CD4-positive, alpha-beta T cell treated with Interleukin-15 for 4 hours (primary cell): ENCODE measurements around the gene PPP1R26.
"Not testable (repeated sequence)": the region's sequence is repeated elsewhere in the genome, so short reads cannot be mapped to it uniquely, and the experiment has no call there.

ENCODE experiments used
- DNase-seq: peaks from one replicate; pipeline ENCODE4 v3.0.0-alpha.2; 2020; ENCODE audit warnings: low spot score

Gene PPP1R26

DNA sequence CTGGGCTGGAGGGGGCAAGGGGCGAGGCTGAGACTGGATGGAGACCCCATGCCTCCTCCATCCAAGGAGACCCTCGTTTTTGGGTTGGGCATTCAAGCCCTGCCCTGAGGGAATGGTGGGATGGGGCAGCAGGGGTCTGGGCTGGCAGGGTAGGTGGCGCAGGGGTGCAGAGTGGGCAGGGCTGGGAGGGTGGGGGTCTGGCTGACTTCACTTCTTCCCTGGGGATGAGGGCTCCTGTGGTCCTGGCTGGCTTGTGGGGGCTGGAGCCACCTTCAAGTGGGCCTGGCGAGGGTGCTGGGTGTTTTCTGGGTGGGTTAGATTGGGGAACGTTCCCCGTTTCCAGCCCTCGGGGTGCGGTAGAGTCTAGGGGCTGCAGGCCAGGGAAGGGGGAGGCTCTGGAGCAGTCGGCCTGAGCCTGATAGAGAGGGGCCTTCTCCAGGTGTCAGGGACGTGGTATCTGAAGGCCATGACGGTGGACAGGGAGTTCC, 42.1 kb downstream of the PPP1R26 start:
- no peak for DNase-seq

DNA sequence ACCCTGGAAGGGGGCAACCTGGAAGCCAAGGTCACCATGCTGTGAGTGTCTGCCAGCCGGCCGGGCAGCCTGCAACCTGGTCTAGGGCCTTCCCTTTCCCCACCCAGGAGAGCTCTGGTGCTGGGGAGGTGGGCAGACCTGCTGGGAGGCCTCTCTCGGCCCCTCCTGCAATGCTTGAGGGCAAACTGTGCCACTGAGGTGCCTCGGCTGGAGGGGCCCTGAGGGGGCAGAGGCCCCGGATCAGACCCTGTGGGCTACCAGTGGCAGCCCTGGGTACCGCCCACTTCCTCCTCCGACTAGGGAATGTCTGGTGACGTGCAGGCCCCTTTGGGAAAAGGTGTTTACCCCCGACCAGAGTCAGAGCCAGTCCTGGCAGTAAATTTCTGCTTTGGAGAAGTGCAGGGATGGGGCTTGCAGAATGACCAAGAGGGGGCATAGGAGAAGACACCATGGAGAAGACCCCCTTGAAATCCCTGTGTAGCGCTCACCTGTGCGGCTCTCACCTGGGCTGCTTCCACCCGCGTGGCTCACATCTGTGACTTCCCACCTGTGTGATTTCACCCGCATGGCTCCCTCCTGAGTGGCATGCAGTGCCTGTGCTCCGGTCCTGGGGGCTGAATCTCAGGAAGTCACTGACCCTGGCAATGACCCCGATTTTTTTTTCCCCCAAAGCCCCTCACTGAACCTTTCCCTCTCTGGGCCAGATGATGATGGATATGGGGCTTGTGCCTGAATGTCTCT, 42.7 kb downstream of the PPP1R26 start:
- no peak for DNase-seq

DNA sequence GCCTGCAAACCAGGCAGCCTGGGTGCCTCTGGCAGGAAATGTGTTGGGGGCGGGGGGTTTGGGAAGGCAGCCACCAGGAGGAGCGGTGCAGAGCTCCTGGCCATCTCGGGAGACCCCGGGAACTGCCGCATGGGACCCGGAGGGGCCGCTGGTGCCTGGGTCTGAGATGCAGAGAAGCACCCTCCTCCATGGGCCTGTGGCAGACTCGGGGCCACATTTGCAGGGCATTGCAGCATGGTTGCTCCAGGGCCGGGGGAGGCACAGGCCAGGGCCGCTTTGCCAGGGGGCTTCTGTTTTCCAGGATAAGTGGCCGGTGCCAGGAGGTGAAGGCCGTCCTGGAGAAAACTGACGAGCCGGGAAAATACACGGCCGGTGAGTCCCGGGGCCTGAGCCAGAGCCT, 43.3 kb downstream of the PPP1R26 start:
- no peak for DNase-seq

DNA sequence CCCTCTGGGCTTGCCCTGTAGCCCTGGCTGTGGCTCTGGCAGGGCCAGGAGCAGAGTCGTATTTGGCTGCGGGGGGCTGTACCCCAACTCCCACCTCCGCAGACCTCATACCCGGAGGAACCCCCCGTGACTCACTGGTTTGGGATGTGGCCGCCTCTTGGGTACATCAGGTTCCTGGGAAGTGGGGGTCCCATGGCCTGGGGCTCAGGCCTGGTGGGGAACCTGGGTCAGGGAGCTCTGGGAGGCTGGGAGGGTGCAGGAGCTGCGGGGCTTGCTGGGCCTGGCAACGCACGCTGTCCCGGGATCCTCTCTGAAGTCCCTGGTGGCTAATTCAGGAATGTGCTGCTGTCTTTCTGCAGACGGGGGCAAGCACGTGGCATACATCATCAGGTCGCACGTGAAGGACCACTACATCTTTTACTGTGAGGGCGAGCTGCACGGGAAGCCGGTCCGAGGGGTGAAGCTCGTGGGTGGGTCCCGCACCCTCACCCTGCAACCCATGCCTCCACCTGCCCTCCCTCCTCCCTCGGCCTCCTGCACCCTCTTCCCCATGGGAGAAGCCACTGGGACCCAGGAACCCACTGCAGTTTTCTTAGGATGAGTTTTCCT, 44.0 kb downstream of the PPP1R26 start:
- no peak for DNase-seq

DNA sequence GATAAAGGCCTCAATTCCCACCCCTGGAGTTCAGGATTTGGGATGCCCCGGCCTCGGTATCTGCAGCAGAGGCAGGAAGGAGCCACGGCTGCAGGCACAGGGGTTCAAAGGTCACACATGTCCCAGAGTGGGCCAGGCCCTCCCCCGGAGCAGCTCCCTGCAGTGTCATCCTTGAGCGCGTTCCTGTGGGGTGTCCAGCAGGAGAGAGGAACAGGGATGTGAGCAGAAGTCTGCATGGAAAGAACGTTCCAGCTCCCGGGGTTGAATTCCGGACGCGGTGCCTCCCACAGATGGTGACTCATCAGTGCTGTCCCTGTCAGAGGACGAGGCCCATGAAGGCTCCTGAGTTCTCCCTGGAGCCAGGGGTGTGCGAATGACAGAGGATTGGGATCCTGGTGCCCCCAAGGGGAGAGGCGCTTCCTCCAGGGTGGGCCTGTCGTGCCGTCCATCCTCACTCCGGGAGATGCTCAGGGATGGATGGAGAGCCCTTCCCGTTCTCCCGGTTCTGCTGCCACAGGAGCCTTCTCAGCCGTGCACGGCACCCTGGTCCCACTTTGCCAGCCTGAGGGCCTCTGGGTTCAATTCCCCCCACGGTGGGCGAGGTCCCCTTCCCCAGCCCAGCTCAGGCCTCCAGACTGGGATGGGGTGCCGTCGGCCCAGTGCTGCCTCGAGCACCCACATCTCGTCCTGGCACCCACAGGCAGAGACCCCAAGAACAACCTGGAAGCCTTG, 44.7 kb downstream of the PPP1R26 start:
- DNase-seq, result no peak

DNA sequence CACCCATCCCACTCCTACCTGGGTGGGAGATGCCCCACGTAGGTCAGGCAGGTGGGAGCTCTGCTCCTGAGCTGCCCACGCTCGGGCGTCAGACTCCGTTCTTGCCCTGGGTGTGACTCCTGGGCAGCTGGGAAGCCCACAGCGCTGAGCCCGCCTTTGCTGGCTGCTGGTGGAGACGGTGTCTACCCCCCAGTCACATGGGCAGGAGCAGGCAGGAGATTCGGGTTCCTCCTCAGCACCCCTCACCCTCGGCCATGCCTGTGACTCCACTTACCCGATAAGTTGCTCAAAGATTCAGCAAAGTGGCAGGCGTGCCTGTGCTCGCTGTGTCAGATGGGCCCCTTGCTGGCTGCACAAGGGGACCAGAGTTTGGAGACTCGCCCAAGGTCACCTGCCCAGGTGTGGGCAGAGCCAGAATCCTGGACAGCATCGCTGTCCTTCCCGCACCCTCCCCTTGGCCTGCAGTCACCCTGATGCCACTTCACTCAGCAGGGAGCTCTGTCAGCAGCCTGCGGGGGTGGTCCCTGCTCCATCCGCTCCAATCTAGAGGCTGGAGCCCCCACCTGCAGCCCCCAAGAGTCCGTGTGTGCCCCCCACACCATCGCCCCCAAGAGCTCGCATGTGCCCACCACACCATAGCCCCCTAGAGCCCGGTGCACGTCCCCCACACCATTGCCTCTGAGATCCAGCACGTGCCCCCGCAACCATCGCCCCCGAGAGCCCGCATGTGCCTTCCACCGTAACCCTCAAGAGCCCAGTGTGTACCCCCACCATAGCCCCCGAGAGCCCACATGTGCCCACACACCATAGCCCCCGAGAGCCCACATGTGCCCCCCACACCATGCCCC, 45.9 kb downstream of the PPP1R26 start:
- DNase-seq, result no peak

DNA sequence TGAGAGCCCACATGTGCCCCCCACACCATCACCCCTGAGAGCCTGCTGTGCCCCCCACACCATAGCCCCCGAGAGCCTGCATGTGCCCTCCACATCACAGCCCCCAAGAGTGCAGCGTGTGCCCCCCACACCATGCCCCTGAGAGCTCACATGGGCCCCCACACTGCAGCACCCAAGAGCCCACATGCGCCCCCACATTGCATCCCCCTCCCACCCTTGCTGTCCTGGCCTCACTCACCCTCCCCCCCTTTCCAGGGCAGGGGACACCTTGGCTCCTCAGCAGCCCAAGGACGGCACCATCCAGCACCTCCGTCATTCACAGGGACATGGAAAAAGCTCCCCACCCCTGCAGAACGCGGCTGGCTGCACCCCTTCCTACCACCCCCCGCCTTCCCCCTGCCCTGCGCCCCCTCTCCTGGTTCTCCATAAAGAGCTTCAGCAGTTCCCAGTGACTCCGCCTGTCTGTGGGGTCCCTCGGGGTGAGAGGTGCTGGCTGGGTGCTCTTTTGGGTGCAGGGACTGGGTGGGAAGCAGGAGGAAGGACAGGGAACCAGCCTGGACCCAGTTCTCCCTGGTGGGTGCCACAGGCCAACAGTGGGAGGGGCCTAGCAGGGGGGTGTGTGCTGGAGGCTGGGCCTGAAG, 46.6 kb downstream of the PPP1R26 start:
- DNase-seq, result no peak

DNA sequence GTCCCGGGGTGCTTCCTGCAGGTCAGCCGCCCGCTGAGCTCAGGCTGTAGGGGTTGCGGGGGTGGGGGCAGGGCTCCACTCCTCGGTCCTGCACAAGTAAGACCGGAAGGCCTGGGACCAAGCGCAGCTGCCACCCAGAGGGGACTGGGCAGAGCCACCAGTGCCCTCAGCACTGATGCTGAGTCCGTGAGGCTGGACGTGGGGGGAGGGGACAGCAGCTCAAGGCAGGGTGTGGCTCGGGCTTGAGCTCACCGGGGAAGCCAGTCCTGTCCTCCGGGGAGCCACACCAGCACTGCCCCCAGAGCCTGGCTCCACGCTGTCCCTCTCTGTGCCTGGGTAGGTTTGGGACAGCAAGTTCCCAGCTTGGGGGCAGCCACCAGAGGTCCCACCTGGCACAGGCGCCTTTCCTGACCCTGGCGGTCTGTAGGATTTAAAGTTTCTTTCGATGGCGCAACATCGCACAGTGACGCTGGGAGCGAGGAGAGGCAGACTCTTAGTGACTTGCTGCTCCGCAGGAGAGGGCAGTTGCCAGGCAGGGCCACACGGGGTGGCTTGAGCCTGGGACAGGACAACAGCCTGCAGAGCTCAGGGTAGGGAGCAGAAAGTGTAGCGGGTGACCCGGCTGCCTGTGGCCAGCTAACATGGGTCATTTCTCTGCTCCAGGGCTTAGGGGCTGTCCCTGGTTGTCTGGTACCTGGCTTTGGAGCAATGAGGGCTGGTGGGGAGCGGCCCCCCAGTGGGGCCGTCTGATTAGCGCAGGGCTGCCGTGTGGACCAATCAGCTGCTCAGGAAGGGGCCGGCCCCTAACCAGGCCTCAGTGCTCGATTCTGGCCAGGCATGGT, 47.4 kb downstream of the PPP1R26 start:
- no peak for DNase-seq

DNA sequence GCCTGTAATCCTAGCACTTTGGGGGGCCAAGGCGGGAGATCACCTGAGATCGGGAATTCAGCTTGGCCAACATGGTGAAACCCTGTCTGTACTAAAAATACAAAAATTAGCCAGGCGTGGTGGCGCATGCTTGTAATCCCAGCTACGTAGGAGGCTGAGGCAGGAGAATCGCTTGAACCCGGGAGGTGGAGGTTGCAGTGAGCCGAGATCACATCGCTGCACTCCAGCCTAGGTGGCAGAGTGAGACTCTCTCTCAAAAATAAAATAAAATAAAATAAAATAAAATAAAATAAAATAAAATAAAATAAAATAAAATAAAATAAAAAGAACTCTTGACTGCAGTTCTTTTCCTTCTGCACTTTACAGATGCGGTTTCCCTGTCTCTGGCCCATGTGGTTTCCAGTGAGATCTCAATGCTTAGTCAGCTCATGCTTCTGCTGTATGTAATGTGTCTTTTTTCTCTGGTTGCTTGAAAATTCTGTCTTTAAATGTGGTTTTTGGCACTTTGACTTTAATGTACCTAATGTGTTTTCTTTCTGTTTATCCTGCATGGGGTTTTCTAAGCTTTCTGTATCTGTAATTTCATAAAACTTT, 49.4 kb downstream of the PPP1R26 start:
- DNase-seq, result not testable (repeated sequence)

DNA sequence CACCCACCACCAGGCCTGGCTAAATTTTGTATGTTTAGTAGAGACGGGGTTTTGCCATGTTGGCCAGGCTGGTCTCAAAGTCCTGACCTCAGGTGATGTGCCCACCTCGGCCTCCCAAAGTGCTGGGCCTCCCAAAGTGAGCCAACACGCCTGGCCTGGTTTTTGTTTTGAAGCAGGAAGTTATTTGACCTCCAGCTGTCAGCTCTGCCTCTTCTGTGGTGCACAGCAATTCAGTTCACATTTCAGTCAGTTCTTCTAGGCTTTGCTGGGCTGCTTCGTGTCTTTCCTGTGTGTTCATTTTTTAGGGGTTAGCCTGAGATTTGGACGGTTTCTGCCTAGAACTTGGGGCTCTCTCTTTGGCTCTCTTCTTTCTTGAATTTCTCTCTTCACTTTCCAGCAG, 50.6 kb downstream of the PPP1R26 start:
- DNase-seq, result no peak

DNA sequence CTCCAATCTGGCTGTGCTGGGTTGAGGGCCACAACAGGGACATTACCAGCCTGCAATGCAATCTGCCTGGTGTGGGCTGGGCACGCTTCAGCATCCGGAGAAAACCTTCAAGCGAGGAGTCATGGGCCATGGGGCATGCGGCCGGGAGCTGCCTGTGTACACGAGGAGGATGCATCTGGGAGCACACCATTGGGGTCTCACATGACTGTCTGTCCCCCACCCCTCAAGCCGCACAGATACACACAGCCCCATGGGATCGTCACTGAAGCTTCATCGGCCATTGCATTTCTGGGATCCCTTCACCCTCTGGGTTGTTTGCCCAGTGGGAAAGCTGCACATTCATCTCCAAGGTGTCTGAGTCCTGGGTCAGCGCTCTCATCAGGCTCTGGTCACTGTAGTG, 51.5 kb downstream of the PPP1R26 start:
- no peak for DNase-seq

DNA sequence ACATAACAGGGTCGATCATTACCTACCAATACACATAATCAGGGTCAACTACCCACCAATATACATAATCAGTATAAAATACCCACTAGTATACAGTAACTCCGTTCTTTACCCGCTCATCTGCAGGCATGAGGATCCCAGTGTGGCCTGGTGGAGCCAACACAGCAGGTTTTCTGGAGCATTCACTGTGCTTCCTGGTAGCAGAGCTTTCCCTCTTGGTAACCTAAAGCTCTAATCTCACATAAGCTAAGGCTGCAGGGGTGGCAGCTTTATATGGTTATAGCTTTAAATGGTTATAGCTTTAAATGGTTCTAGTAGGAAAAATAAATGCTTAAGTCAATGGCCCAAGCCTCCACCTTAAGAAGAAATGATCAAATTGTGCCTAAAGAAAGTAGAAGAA, 53.5 kb downstream of the PPP1R26 start:
- DNase-seq, result no peak

DNA sequence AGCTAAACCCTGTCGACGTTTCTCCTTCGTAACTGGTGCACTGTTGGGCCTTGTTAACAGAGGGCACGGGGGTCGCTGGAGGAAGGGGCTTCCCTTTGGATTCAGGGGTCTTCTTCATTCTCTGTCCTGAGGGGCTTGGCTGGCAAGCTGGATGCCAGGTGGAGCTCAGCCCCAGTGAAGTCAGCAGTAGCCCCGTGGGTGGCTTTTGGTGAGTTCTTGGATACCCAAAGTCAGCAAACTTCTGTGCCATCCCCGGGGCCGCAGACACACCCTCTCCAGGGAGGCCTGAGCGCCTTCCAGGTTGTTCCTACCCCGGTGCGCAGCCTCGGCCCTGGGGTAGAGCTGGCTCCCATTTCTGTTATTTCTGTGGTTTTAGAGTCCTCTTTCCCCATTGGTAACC, 54.1 kb downstream of the PPP1R26 start:
- DNase-seq, result no peak

DNA sequence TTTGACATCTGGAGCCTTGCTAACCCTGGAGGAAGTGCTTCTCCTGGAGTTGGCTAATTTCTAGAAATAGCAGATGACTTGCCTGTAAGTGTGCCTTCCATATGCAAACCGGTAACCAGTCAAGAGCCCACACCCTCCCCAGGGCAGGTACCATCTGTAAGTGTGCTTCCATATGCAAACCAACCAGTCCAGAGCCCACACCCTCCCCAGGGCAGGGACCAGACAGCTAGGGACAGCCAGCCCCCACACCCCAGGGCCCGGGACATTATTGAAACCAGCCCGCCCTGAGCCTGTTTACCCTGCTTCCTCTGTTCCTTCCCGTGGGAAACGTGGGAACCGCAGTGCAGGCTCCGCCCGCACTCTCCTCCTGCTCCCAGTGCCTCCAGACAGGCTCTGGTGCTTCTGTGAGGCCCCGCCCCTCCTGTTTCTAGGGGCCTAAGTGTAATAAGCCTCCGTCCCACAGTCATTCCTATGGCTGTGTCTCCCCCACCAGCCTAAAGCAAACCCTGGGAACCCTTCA, 54.7 kb downstream of the PPP1R26 start:
- DNase-seq, result not testable (repeated sequence)

DNA sequence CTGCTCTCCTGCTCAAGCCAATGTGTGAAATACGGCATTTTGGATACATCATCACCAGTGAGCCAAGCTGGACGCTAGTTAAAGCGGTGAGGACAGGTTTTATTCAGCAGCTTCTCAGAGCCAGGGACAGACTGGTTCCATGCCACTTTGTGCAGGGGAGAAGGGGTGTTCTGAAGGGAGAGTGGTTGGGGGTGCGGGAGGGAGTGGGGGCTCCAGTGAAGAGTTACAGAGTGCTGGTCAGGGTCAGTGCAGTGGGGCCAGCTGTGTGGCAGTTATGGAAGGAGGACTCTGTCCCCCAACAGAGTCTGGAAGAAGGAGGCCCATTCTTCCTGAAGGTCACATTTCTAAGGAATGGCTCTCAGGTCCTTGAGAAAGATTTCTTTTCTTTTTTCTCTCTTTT, 55.2 kb downstream of the PPP1R26 start:
- DNase-seq, result not testable (repeated sequence)

DNA sequence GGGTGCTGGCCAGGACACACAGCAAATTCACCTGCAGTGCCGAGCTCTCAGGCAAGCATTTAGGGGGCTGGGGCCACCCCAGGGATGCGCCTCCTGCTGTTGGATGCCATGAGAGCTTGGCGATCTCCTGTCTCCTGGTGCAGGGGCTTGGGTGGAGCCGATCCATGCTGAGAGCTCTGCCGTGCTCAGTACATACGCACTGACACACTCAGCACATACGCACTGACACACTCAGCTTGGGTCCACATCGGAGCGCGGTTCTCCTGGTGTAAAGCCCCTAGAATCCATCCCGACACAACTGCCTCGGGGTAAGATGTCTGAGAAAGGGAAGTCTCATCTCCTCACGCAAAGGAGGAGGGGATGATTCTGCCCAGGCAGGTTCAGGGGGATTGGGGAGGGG, 56.0 kb downstream of the PPP1R26 start:
- not testable (repeated sequence) for DNase-seq

DNA sequence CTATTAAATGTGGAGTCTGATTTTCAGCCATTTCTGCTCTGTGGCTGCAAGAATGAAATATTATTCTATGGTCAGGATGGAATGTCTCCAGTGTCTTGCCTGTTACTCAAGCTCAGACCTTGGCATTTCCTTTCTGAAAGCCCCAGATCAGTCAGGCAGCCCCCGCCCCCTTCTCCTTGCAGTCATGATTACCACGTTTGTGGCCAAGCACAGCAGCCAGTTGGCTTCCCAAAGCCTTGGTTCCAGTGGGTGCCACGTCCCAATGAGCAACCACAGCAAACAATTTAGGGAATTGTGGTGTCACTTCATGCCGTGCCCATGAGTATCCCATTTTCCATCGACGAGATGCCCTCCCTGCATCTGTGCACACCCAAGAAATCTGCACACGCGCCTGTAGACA, 56.6 kb downstream of the PPP1R26 start:
- DNase-seq, result no peak
